SK-N-MC (cell line): ENCODE results near the gene MIPOL1.

ENCODE experiments used
- EZH2 ChIP-seq: fragments of 200-600 bp; sonication (generic); IDR thresholded peaks from one replicate; pipeline ENCODE4 v1.6.1; 2017; ENCODE audit warnings: antibody characterized with exemption
- POLR2AphosphoS5 ChIP-seq: IDR thresholded peaks from 2 replicates; pipeline ENCODE4 v1.6.1; 2012; ENCODE audit warnings: mild to moderate bottlenecking, low read depth, low read length, borderline replicate concordance

- TF ChIP-seq POLR2AphosphoS5 (no peak), EZH2 (no peak)
These were observed 219.4 kb downstream of the MIPOL1 start for GRCh38 chr14:37417151-37417550.
